NCI-H446 (cell line): ENCODE measurements around the gene NADK2.
"Not testable (repeated sequence)": the region's sequence is repeated elsewhere in the genome, so short reads cannot be mapped to it uniquely, and the experiment has no call there.

Source experiments
- DNase-seq, 2 experiments: peaks; one replicate each; lab custom pipeline; 2025; lab: John Stamatoyannopoulos, UW

The NADK2 gene, protein sequence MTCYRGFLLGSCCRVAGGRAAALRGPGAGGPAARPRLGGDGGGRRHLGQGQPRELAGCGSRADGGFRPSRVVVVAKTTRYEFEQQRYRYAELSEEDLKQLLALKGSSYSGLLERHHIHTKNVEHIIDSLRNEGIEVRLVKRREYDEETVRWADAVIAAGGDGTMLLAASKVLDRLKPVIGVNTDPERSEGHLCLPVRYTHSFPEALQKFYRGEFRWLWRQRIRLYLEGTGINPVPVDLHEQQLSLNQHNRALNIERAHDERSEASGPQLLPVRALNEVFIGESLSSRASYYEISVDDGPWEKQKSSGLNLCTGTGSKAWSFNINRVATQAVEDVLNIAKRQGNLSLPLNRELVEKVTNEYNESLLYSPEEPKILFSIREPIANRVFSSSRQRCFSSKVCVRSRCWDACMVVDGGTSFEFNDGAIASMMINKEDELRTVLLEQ

GRCh38 chr5:36241631-36242533 lies at the start of gene NADK2:
TSS of gene NADK2 (minus strand) at chr5:36241925. CDS start at chr5:36241798, 127 bp downstream.
- DNase-seq = peak; percentile 99

- DNase-seq = no peak
Measured at GRCh38 chr5:36285837-36286615, 44.3 kb upstream of the NADK2 start.

DNA sequence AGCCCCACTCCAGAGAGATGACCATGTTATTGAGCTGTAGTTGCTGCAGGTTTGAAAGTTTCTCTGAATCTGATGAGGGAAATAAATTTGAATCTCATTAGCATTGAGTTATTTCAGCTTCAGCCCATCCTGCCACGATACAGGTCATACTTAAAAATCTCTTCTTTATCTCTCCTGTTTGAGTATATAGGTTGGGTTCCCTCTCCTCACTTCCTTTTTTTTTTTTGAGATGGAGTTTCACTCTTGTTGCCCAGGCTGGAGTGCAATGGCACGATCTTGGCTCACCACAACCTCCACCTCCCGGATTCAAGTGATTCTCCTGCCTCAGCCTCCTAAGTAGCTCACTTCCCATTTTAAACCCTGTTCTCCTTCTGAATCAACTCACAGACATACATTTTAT lies 42.0 kb upstream of the NADK2 start:
- DNase-seq = not testable (repeated sequence)

DNA sequence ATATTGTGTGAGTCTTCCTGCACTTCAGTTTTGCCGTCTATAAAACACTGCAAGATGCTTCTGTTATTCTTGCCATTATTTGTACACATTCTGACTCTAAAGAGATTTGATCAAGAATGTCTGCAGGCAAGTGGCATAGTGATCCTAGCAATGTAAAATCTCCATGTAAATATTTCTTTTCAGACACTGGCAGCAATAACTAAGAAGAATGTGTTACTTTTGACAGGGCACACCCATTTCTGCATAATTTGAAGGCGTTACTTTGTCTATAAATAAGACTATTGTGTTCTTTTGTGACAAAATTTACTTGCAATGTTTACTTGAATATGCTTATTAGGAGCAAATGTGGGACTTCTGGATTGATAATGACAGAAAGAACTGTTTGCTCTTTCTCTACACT lies 39.9 kb upstream of the NADK2 start:
- DNase-seq = no peak

- DNase-seq = no peak
Measured at GRCh38 chr5:36279054-36279698, 37.5 kb upstream of the NADK2 start.

DNA sequence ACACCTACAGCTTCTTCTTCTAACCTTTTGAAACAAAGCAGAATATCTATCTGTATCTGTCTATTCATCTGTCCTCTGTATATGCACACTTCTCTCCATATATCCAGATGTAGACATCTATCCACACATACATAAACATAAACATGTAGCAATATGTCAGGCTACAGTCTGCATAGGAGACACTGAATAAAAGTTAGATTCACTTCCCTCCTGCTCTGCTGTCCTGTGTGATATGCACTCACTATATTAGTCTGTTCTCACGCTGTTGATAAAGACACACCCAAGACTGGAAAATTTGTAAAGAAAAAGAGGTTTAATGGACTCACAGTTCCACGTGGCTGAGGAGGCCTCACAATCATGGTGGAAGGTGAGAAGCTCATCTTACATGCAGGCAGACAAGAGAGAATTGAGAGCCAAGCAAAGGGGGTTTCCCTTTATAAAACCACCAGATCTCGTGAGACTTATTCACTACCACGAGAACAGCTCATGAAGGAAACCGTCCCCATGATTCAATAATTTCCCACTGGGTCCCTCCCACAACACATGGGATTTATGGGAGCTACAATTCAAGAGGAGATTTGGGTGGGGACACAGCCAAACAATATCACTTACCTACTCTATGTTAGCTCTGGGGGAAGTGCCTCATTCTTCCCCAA lies 35.9 kb upstream of the NADK2 start:
- no peak for DNase-seq

DNA sequence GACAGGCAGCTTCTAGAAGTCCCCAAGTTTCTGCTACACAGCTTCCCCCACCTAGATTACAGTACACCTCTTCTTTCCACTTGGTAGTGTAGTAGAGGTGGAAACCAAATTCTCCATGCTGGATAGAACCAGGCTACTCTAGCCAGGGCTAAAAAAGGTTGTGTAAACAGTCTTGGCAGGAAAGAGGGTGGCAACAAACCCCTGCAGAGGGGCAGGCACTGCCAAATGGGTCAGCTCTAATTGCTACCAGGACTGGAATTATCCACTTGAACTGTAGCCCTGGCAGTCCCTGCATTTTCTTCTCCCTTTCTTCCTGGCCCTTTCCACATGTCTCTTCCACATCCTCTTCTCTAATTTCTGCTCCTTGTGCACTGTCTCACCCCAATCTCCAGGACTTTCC lies 35.1 kb upstream of the NADK2 start:
- DNase-seq = no peak

DNA sequence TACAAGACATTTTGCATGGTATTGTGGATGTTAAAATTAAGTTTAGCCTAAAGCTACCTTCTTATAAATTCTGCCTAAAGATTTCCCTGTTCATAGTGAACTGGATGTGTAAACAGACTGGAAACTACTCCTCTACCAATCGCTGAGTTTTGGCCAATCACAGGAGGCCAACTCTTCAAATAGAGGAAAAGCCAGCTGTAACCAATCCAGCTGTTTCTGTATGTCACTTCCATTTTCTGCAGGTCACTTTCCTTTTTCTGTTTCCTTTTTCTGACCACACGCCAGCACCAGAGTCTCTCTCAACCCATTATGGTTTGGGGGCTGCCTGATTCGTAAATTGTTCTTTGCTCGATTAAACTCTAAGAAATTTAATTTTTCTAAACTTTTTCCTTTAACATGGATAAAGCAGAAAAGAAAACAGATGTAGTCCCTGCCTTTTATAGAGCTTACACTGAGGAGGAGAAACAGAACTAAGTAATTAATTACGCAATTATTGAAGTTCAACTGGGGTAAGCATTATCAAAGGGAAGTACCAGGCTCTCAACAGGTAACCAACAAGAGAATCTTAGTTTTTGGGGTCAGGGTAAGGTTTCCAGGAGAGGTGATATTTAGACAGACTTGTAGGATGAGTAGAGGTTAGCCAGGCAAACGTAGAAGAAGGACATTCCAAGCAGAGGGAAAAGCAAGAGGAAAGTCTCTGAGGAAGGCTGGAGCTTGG lies 32.2 kb upstream of the NADK2 start:
- DNase-seq = no peak

GRCh38 chr5:36272136-36272690 lies 30.5 kb upstream of the NADK2 start:
- no peak for DNase-seq

DNA sequence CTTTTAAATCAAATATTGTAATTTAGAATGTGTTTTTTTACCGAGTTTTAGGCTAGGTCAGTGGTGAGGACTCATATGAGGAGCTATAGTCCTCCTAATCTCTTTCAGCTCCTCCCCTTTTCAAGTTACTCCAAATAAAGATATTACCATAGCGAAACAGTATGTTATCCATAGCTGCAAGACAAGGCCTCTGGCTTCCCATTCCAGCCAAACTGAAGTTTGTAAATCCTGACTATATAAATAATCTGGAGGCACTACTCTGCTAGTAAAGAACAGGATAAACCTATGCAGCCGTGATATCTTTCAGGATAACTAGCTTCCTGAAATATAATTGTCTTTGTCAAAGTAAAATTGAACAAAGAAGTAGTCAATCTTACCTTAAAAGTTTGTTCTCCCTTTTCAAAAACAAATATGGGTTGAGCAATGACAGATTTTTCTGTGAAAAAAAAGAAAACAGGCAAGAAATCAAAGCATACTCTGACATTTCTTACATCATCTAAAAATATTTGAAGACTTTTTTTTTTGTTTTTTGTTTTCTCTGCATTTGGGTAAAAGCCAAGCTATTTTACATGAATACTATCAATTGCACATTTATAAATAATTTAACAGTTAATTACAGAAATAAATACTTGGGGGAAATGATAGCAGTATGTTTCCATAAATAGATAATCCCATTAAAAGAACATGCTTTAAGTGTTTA lies 29.3 kb upstream of the NADK2 start:
- DNase-seq = no peak

DNA sequence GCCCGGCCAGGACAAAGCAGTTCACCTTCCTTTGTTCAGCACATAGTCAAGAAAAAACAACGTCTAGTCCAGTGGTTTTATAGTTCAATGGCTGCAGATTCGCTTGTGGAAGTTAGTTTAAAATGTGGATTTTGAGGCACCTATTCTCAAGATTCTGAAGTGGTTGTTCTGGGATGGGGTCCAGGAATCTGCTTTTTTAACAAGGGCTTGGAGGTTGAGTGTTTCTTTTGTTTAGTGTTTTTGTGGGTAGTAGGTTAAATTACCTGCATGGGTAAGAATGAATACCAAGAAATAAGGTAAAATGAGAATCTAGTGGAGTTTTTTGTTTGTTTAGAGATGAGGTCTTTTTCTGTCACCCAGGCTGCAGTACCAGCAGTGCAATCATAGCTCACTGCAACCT lies 28.4 kb upstream of the NADK2 start:
- no peak for DNase-seq

GRCh38 chr5:36269478-36269877 lies 27.8 kb upstream of the NADK2 start:
- DNase-seq = no peak

DNA sequence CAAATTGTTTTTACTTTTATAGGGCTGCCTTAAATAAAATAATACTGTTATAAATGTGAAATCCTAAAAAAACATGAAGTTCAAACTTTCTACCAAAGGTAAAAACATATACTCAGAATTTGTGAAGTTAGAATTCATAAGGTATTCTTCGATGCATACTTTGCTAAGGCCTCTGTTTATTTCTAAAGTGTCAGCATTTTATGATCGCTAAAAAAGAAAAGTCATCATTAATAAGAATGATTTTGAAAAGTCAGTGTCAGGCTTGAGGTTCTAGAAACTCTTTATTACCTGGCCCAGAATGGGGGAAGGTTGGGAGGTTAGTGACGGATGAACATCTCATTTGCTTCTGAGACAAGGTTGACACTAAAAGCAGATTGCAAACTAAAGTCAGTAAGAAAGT lies 26.2 kb upstream of the NADK2 start:
- DNase-seq = no peak

DNA sequence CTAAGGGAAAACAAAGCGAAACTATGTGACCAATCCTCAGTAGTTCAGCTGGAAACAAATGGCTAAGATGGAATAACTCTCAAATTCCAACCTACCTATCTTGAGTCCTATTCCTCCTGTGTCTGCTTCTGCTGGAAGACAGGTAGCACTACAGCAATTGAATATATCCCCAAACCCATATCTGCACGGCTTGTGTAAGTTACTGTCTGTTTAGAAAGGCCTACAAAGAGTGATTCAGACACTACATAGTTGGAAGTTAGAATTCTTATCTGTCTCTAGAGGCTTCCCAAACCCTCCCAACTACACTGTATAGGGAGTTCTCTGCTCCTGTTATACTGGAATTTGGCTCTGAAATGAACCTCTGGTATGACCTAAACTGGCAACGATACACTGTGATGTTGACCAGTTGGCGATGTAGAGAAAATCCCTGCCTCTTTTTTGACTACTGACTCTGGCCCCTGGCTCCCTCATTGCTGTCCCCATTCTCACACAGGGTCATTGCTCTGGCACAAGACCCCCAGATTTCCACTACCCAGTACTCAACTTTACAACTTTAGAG lies 22.6 kb upstream of the NADK2 start:
- no peak for DNase-seq

DNA sequence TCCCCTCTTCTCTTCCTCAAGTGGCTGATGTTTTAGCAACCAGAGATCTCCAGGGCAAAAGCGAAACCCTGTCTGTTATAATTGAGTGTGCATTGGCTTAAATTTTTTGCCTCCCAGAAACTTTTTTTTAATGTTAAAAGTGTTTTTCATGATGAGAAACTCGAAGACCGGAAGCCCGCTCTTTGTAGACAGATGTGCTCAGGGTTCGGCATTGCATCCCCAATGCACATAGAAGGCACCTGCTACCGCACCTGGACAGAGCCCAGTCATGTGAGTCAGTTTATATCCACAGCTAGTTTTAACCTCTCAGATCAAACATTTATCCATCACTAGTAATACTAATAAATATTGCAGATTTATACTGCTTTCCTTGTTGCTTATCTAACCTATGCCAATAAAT lies 19.5 kb upstream of the NADK2 start:
- DNase-seq = no peak

GRCh38 chr5:36253575-36253974 lies 11.8 kb upstream of the NADK2 start:
- DNase-seq = no peak

- DNase-seq = no peak
Measured at GRCh38 chr5:36252722-36253365, 11.1 kb upstream of the NADK2 start.

DNA sequence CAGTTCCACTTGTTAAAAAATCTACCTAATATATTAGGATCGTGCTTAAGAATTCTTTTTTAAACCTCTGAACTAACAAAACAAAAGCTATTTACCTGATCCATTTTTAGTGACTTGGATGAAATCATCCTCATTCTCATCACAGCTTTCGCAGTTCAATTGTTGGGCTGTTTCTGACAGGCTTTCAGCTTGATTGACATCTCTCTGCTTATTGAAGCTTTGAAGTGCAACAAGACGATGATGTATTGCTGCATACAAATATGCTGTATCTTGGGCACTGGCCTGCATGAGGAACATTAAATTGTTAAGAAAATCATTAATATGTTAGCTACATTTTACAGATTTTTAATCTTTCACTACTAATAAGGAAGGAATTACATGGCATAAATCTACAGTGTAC lies 9.5 kb upstream of the NADK2 start:
- no peak for DNase-seq

DNA sequence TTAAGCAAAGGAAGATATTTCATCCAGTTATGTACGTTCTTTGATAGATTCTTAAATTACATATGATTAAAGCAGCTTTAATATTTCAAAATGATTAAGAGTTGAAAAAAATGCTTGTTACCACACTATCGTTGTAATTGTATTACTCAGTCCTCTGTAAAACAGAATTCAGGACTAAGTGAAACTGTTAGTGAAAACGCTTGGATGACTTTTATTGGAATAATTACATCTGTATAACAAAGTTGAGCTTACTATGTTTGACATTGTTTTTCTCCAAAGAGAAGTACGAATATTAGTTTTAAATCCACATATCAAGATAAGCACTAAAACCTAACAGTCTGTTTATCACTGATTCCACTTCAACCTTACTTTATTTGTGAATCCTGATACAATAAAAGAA lies 8.7 kb upstream of the NADK2 start:
- no peak for DNase-seq
